T-helper 1 cell treated with Interleukin-12 subunit alpha and Interleukin-12 subunit beta and Interleukin-4 antibody, amounts not matched to agents 30 μg/mL and 1 μg/mL, for 36 hours (primary cell): ENCODE data around the gene HSPA12B.

Experiments used
- H3K27ac Mint-ChIP-seq: one replicate; pipeline ENCODE4 v1.8.0; 2021; ENCODE audit warnings: mild to moderate bottlenecking, mixed read lengths
- H3K27me3 Mint-ChIP-seq: one replicate; pipeline ENCODE4 v1.8.0; 2021; ENCODE audit warnings: low read depth, mixed read lengths
- H3K36me3 Mint-ChIP-seq: one replicate; pipeline ENCODE4 v1.8.0; 2021; ENCODE audit warnings: low read depth, mixed read lengths
- H3K4me1 Mint-ChIP-seq: one replicate; pipeline ENCODE4 v1.8.0; 2021; ENCODE audit warnings: low read depth, mixed read lengths
- H3K4me3 Mint-ChIP-seq: one replicate; pipeline ENCODE4 v1.8.0; 2021; ENCODE audit warnings: mild to moderate bottlenecking, moderate library complexity, mixed read lengths
- H3K9me3 Mint-ChIP-seq: one replicate; pipeline ENCODE4 v1.8.0; 2021; ENCODE audit warnings: mixed read lengths

The HSPA12B gene

GRCh38 chr20:3798373-3798768, 65.9 kb downstream of the HSPA12B start:
- Mint-ChIP-seq H3K4me3 (peak overlapping the region; percentile 98), H3K27ac (peak overlapping the region; percentile 92), H3K36me3 (peaks cover 57% of the 10 kb centered on the region), H3K4me1 (peaks cover 51% of the 10 kb centered on the region), H3K27me3 (no peaks in the 10 kb centered on the region), H3K9me3 (no peaks in the 10 kb centered on the region)

GRCh38 chr20:3798908-3799248, 66.4 kb downstream of the HSPA12B start:
- H3K4me1 Mint-ChIP-seq = peaks cover 55% of the 10 kb centered on the region

GRCh38 chr20:3800256-3800877, 67.9 kb downstream of the HSPA12B start:
- Mint-ChIP-seq H3K9me3 (no peaks in the 10 kb centered on the region), H3K27ac (peak overlapping the region; percentile 69), H3K4me3 (peak overlapping the region; percentile 63), H3K4me1 (peaks cover 60% of the 10 kb centered on the region), H3K36me3 (peaks cover 71% of the 10 kb centered on the region), H3K27me3 (no peaks in the 10 kb centered on the region)

More at GRCh38 chr20:3798908-3799248, 66.4 kb downstream of the HSPA12B start:
- peak overlapping the region; percentile 92 for H3K27ac Mint-ChIP-seq
- H3K36me3 Mint-ChIP-seq = peaks cover 62% of the 10 kb centered on the region
- H3K27me3 Mint-ChIP-seq = no peaks in the 10 kb centered on the region
- no peaks in the 10 kb centered on the region for H3K9me3 Mint-ChIP-seq
- peak overlapping the region; percentile 98 for H3K4me3 Mint-ChIP-seq

GRCh38 chr20:3800878-3801260, 68.4 kb downstream of the HSPA12B start:
- no peaks in the 10 kb centered on the region for H3K9me3 Mint-ChIP-seq
- no peak overlapping the region for H3K4me3 Mint-ChIP-seq
- H3K36me3 Mint-ChIP-seq = peaks cover 76% of the 10 kb centered on the region
- H3K27ac Mint-ChIP-seq = no peak overlapping the region
- H3K27me3 Mint-ChIP-seq = no peaks in the 10 kb centered on the region
- H3K4me1 Mint-ChIP-seq = peaks cover 62% of the 10 kb centered on the region

GRCh38 chr20:3801299-3801698, 68.8 kb downstream of the HSPA12B start:
- Mint-ChIP-seq H3K27ac (no peak overlapping the region), H3K27me3 (no peaks in the 10 kb centered on the region), H3K4me3 (no peak overlapping the region), H3K4me1 (peaks cover 64% of the 10 kb centered on the region), H3K9me3 (no peaks in the 10 kb centered on the region), H3K36me3 (peaks cover 79% of the 10 kb centered on the region)

GRCh38 chr20:3801846-3802245, 69.4 kb downstream of the HSPA12B start:
- Mint-ChIP-seq H3K4me3 (no peak overlapping the region), H3K36me3 (peaks cover 81% of the 10 kb centered on the region), H3K9me3 (no peaks in the 10 kb centered on the region), H3K27ac (no peak overlapping the region), H3K4me1 (peaks cover 67% of the 10 kb centered on the region), H3K27me3 (no peaks in the 10 kb centered on the region)
